ENCODE results near the gene VIPR2. TPM values are rescaled to one million over a fixed set of nuclear protein-coding genes. Genes with fewer than 3 reads are reported as not detected.
A peak's percentile ranks its signal among the peaks of the same experiment; 100 is the strongest.
"Not testable (repeated sequence)": the region's sequence is repeated elsewhere in the genome, so short reads cannot be mapped to it uniquely, and the experiment has no call there.

The VIPR2 gene
- total RNA-seq, 3 donors from 2014 or later = 0.48 to 14.0 (median 4.6) TPM

DNA sequence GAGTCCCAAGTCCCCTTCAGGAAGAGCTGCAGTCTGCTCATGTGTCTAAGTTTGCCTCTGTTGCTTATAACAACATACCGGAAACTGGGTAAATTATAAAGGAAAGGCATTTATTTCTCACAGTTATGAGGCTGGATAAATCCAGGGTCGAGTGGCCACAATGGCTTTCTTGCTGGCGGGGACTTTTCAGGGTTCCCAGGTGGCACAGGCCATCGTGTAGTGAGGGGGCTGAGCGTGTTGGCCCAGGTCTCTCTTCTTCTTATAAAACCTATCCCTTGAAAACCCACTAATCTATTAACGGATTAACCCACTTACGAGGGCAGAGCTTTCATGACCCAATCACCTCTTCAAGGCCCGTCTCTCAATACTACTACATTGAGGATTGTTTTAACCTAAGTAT lies 8.7 kb downstream of the VIPR2 start:
- Histone ChIP-seq H3K4me3 (no peak overlapping the region), H3K36me3 (no peaks in the 10 kb centered on the region), H3K27ac (no peak overlapping the region), H3K27me3 (no peaks in the 10 kb centered on the region), H3K4me1 (no peaks in the 10 kb centered on the region), H3K9me3 (no peaks in the 10 kb centered on the region)
- peak in 1 of 2 donors; percentile 19 for DNase-seq (ENCODE audit: low spot score in 2 of 2)
- intact Hi-C loops (cut with DNase I; ENCODE audit: low total_unique reads) = no loop called here
- TF ChIP-seq POLR2AphosphoS5 (IDR thresholded peaks at IDR 0.05) (no peak), POLR2A (IDR thresholded peaks at IDR 0.05) (no peak)
- TF ChIP-seq, protein P1, sequence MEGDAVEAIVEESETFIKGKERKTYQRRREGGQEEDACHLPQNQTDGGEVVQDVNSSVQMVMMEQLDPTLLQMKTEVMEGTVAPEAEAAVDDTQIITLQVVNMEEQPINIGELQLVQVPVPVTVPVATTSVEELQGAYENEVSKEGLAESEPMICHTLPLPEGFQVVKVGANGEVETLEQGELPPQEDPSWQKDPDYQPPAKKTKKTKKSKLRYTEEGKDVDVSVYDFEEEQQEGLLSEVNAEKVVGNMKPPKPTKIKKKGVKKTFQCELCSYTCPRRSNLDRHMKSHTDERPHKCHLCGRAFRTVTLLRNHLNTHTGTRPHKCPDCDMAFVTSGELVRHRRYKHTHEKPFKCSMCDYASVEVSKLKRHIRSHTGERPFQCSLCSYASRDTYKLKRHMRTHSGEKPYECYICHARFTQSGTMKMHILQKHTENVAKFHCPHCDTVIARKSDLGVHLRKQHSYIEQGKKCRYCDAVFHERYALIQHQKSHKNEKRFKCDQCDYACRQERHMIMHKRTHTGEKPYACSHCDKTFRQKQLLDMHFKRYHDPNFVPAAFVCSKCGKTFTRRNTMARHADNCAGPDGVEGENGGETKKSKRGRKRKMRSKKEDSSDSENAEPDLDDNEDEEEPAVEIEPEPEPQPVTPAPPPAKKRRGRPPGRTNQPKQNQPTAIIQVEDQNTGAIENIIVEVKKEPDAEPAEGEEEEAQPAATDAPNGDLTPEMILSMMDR (IDR thresholded peaks at IDR 0.05) = no peak

DNA sequence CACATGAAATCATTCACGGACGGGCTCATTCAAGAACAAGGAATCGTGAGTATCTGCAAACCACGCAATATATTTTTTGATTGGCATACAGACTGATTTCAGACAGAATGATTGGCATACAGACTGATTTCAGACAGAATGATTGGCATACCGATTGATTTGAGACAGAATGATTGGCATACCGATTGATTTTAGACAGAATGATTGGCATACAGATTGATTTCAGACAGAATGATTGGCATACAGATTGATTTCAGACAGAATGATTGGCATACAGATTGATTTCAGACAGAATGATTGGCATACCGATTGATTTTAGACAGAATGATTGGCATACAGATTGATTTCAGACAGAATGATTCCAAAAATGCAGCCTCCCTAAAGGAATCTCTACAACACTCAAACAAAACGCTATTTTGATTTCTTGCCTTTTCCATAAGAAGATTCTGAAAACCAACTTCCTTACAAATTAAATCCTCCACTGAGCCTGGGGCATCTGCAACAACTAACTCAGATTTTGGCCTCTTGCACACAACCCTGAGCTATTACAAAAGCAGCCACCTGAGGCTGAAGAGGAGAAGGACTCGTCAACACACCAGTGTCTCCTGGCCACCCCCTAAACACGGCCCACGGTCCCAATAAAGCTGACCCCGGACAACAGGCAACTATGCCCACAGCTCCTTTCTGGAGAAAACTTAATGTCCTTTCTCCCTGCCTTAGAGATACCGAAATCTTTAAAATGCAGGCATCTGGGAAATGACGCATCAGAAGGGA lies 11.8 kb downstream of the VIPR2 start:
- H3K9me3 ChIP-seq; H3K4me1 ChIP-seq; H3K36me3 ChIP-seq; H3K27ac ChIP-seq; H3K27me3 ChIP-seq; intact Hi-C loops (cut with DNase I; ENCODE audit: low total_unique reads); DNase-seq (ENCODE audit: low spot score in 2 of 2); H3K4me3 ChIP-seq: not testable (repeated sequence)

DNA sequence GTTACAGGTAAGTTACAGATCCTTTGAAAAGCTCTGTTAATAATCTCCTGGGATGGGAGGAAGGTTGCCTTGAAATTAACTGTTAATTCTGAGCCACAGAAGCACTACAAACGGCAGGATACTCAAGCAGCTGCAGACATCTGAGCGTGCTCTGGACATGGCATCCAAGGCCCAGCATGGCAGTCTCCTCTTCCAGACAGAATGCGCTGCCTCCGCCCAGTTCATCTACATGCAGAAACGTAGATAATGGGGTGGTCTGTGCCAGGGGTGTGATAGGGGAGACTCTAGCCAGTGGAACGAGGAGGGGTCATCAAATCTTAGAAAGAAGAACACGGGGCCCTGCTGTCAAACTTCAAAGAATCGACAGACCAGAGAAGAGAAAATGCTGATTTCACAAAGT lies 13.8 kb downstream of the VIPR2 start:
- intact Hi-C loops (cut with DNase I; ENCODE audit: low total_unique reads) = no loop called here
- Histone ChIP-seq H3K4me1 (no peaks in the 10 kb centered on the region), H3K4me3 (no peak overlapping the region), H3K9me3 (no peaks in the 10 kb centered on the region), H3K36me3 (no peaks in the 10 kb centered on the region), H3K27me3 (peaks cover 0 to 7% of the 10 kb centered on the region in 2 donors), H3K27ac (no peak overlapping the region)
- TF ChIP-seq POLR2A (IDR thresholded peaks at IDR 0.05) (no peak), POLR2AphosphoS5 (IDR thresholded peaks at IDR 0.05) (no peak)
- TF ChIP-seq, protein P1 (IDR thresholded peaks at IDR 0.05) = no peak
- DNase-seq (ENCODE audit: low spot score in 2 of 2) = no peak

DNA sequence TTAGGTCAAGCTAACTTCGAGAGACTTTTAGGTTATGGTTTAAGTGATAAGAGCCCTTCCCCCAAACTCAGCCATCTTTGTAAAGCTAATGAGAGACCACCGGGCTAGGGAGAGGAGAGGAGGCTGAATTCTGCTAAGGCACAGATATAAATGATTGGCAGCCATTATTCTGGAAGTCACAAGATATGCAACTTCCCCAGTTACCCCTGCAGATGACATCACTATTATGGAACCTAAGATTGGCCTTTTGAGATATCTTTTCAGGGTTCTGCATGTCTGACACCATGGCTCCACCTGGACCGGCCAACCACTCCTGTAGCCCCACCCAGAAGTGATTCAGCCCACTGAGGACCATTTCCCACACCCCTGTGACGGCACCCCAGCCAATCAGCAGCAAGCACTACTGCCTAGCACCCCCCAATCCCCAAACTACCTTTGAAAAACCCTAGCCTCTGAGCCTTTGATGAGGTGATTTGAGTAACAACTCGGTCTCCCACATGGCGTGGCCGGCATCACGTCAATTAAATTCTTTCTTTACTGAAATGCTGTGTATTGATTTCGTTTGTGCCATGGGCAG lies 14.4 kb downstream of the VIPR2 start:
- H3K4me1 ChIP-seq = no peaks in the 10 kb centered on the region
- H3K4me3 ChIP-seq = no peak overlapping the region
- no peaks in the 10 kb centered on the region for H3K36me3 ChIP-seq
- H3K27me3 ChIP-seq = peaks cover 0 to 7% of the 10 kb centered on the region in 2 donors
- DNase-seq (ENCODE audit: low spot score in 2 of 2) = no peak
- no peak overlapping the region for H3K27ac ChIP-seq
- intact Hi-C loops (cut with DNase I; ENCODE audit: low total_unique reads) = no loop called here
- no peaks in the 10 kb centered on the region for H3K9me3 ChIP-seq
- TF ChIP-seq, protein P1 (IDR thresholded peaks at IDR 0.05) = no peak
- TF ChIP-seq POLR2AphosphoS5 (IDR thresholded peaks at IDR 0.05) (no peak), POLR2A (IDR thresholded peaks at IDR 0.05) (no peak)

DNA sequence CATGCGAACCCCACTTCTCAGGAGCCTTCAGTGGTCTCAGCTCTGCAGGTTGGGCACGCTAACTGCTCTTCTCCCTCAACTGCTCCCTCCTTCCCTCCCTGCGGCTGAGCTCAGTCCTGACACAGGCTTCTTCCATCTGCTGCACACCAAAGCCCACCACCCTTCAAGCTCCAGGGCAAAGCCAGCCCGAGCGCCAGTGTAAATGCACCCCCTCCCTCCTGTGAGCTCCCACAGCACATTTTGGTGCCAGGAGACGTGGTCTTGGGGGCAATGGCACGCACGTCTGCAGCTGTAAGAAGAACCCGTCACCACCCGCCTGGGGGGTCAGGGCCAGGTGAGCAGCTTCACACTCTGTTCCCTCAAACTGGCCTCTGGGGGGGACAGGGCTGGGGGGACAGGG lies 15.9 kb downstream of the VIPR2 start:
- no peak for DNase-seq (ENCODE audit: low spot score in 2 of 2)
- H3K27ac ChIP-seq = no peak overlapping the region
- no peak for TF ChIP-seq POLR2AphosphoS5 (IDR thresholded peaks at IDR 0.05)
- TF ChIP-seq, protein P1 (IDR thresholded peaks at IDR 0.05) = no peak
- no peak for TF ChIP-seq POLR2A (IDR thresholded peaks at IDR 0.05)
- H3K4me3 ChIP-seq = no peak overlapping the region
- no peaks in the 10 kb centered on the region for H3K4me1 ChIP-seq
- H3K9me3 ChIP-seq = no peaks in the 10 kb centered on the region
- H3K27me3 ChIP-seq = peaks cover 0 to 7% of the 10 kb centered on the region in 2 donors
- intact Hi-C loops (cut with DNase I; ENCODE audit: low total_unique reads) = no loop called here
- no peaks in the 10 kb centered on the region for H3K36me3 ChIP-seq
